ENCODE measurements around the gene COMMD7. TPM values are rescaled to one million over a fixed set of nuclear protein-coding genes. Genes with fewer than 3 reads are reported as not detected.
A peak's percentile ranks its signal among the peaks of the same experiment; 100 is the strongest.
"Not testable (repeated sequence)": the region's sequence is repeated elsewhere in the genome, so short reads cannot be mapped to it uniquely, and the experiment has no call there.

The COMMD7 gene
- total RNA-seq, 1 donor from 2014 or later: 48.1 TPM

DNA sequence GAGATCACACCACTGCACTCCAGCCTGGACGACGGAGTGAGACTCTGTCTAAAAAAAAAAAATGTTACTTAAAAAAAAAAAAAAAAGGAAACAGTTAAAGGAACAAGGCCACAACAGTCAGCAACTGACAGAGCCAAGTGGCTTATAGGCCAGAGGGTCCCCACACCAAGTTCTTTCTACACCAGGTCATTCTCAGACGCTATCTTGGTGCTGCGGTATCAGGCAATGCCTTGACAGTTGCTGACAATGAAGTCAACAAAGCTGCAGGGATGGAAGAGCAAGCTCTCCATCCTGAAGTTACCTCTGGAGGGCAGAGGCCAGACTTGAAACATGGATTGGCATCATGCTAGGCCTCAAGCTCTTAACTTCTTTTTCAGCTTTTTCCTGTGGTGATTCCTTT lies 31.9 kb downstream of the COMMD7 start:
- Mint-ChIP-seq H3K27ac (ENCODE audit: unreplicated experiment) (no peak overlapping the region), H3K4me3 (ENCODE audit: unreplicated experiment) (no peak overlapping the region), H3K27me3 (ENCODE audit: unreplicated experiment) (no peaks in the 10 kb centered on the region), H3K9me3 (ENCODE audit: unreplicated experiment) (no peaks in the 10 kb centered on the region), H3K4me1 (ENCODE audit: unreplicated experiment) (peaks cover 21% of the 10 kb centered on the region), H3K36me3 (ENCODE audit: unreplicated experiment) (peaks cover 14% of the 10 kb centered on the region)
- no peak for DNase-seq (ENCODE audit: extremely low spot score, unreplicated experiment)
- TF ChIP-seq, protein P1, sequence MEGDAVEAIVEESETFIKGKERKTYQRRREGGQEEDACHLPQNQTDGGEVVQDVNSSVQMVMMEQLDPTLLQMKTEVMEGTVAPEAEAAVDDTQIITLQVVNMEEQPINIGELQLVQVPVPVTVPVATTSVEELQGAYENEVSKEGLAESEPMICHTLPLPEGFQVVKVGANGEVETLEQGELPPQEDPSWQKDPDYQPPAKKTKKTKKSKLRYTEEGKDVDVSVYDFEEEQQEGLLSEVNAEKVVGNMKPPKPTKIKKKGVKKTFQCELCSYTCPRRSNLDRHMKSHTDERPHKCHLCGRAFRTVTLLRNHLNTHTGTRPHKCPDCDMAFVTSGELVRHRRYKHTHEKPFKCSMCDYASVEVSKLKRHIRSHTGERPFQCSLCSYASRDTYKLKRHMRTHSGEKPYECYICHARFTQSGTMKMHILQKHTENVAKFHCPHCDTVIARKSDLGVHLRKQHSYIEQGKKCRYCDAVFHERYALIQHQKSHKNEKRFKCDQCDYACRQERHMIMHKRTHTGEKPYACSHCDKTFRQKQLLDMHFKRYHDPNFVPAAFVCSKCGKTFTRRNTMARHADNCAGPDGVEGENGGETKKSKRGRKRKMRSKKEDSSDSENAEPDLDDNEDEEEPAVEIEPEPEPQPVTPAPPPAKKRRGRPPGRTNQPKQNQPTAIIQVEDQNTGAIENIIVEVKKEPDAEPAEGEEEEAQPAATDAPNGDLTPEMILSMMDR (IDR thresholded peaks at IDR 0.05): no peak

DNA sequence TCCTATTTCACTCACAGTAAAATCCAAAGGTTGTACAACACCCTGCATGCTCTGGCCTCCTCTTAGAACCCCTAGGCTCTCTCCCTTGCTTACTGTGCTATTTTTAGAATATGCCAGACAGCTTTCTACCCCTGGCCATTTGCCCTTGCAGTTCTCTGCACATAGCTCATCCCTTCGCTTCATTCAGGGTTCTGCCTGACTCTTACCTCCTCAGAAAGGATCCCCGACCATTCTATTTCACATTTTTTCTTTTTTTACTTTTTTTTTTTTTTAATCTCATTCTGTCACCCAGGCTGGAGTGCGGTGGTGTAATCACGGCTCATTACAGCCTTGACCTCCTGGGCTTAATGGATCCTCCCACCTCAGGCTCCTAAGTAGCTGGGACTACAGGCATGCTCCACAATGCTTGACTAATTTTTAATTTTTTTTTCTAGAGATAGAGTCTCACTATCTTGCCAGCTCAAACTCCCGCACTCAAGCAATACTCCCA lies 33.6 kb downstream of the COMMD7 start:
- Mint-ChIP-seq H3K27me3 (ENCODE audit: unreplicated experiment) (no peaks in the 10 kb centered on the region), H3K4me3 (ENCODE audit: unreplicated experiment) (no peak overlapping the region), H3K9me3 (ENCODE audit: unreplicated experiment) (no peaks in the 10 kb centered on the region), H3K27ac (ENCODE audit: unreplicated experiment) (peak overlapping the region; percentile 36), H3K36me3 (ENCODE audit: unreplicated experiment) (peaks cover 12% of the 10 kb centered on the region), H3K4me1 (ENCODE audit: unreplicated experiment) (peaks cover 21% of the 10 kb centered on the region)
- TF ChIP-seq, protein P1 (IDR thresholded peaks at IDR 0.05): no peak
- no peak for DNase-seq (ENCODE audit: extremely low spot score, unreplicated experiment)

DNA sequence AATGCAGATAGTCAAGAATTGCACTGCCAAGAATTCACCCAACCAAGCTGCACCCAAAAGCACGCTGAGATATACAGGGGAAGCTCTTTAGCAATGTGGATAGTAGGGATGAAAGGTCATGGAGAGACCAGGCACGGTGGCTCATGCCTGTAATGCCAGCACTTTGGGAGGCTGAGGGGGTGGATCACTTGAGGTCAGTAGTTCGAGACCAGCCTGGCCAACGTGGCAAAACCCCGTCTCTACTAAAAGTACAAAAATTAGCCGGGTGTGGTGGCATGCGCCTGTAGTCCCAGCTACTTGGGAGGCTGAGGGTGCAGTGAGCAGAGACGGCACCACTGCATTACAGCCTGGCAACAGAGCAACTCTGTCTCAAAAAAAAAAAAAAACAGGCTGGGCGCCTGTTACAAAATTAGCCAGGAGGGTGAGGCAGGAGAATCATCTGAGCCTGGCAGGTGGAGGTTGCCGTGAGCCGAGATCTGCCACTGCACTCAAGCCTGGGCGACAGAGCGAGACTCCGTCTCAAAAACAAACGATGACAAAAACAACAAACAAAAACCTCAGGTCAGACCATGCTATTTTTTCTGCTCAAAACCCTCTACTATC lies 34.1 kb downstream of the COMMD7 start:
- H3K4me1 Mint-ChIP-seq (ENCODE audit: unreplicated experiment): peaks cover 21% of the 10 kb centered on the region
- H3K4me3 Mint-ChIP-seq (ENCODE audit: unreplicated experiment); DNase-seq (ENCODE audit: extremely low spot score, unreplicated experiment); H3K9me3 Mint-ChIP-seq (ENCODE audit: unreplicated experiment); H3K27me3 Mint-ChIP-seq (ENCODE audit: unreplicated experiment): not testable (repeated sequence)
- peak overlapping the region; percentile 36 for H3K27ac Mint-ChIP-seq (ENCODE audit: unreplicated experiment)
- H3K36me3 Mint-ChIP-seq (ENCODE audit: unreplicated experiment): peaks cover 15% of the 10 kb centered on the region

DNA sequence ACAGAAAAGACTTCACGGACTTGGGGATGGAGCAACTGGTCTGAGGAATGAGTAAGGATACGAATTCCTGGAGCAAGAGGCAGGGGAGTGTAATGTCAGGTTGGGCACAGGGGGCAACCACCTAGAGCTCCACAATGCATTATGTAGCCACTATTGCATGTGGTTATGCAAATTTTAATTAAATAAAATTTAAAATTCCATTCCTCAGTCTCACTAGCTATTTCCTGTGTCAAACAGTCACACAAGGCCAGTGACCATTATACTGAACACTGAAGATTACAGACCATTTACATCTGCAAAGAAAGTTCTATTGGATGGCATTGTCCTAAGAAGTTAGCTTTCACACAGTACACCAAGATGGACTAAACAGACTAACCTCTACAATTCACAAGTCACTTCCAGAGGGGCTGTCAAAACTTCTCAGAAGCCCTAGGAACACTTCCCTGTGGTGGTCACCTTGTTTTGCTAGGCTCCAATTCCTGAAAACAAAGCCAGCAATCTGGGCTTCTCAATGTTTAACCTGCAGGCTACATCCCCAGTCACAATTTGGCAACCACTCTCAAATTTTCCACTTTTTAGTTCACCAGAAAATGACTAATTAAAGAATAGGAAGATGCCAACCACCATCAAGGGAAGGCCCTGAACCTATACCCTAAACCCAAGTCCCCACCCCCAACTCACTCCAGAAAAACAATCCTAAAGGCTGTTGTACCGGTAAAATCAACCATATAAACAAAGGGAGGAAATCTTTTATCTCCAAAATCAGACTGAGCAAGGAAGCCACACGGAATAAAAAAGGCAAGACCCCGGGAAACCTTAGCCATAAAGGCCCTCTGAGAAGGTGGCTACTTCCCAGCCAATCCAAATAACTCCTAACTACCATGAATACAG lies 35.3 kb downstream of the COMMD7 start:
- H3K4me1 Mint-ChIP-seq (ENCODE audit: unreplicated experiment): peaks cover 21% of the 10 kb centered on the region
- no peak for DNase-seq (ENCODE audit: extremely low spot score, unreplicated experiment)

DNA sequence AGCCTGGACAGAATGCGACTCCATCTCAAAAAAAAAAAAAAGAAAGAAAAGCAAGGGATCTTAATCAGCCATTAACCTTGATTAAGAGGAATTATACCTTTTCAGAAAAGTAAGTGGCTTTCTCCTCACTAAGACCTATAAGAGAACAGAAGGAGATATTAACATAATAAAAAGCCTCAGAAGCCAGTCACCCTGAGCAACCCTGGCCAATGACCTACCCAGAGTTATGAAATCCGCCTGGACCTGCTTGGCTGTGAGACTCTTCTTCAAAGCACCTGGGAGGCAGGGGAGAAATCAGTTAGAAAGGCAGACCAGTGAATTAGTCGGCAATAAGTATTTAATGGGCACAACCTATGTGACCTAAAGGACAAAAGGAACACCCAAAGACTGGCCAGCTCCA lies 36.8 kb downstream of the COMMD7 start:
- TF ChIP-seq, protein P1 (IDR thresholded peaks at IDR 0.05): no peak
- Mint-ChIP-seq H3K4me3 (ENCODE audit: unreplicated experiment) (no peak overlapping the region), H3K27me3 (ENCODE audit: unreplicated experiment) (no peaks in the 10 kb centered on the region), H3K9me3 (ENCODE audit: unreplicated experiment) (no peaks in the 10 kb centered on the region), H3K4me1 (ENCODE audit: unreplicated experiment) (peaks cover 20% of the 10 kb centered on the region), H3K27ac (ENCODE audit: unreplicated experiment) (no peak overlapping the region), H3K36me3 (ENCODE audit: unreplicated experiment) (peaks cover 30% of the 10 kb centered on the region)
- DNase-seq (ENCODE audit: extremely low spot score, unreplicated experiment): no peak

More for the DNA sequence above, 35.3 kb downstream of the COMMD7 start:
- Mint-ChIP-seq H3K27ac (ENCODE audit: unreplicated experiment) (peak overlapping the region; percentile 7), H3K9me3 (ENCODE audit: unreplicated experiment) (no peaks in the 10 kb centered on the region), H3K4me3 (ENCODE audit: unreplicated experiment) (no peak overlapping the region), H3K36me3 (ENCODE audit: unreplicated experiment) (peaks cover 20% of the 10 kb centered on the region), H3K27me3 (ENCODE audit: unreplicated experiment) (no peaks in the 10 kb centered on the region)
- TF ChIP-seq, protein P1 (IDR thresholded peaks at IDR 0.05): no peak
